Stimulated activated CD8-positive, alpha-beta memory T cell treated with anti-CD3 and anti-CD28 coated beads, Interleukin-2, amount 100 ng/mL, for 48 hours (primary cell): Measurements from ENCODE around the gene PPP4C.
"Not testable (repeated sequence)": the region's sequence is repeated elsewhere in the genome, so short reads cannot be mapped to it uniquely, and the experiment has no call there.

Source experiments
- DNase-seq, 2 donors: peaks; one replicate each; pipeline ENCODE4 v3.0.0-alpha.2; 2020; ENCODE audit warnings: low read depth in 2 of 2

Gene PPP4C

GRCh38 chr16:30075503-30076275 is at the start of gene PPP4C:
Gene PPP4C (plus strand): TSS chr16:30075994. CDS start chr16:30076378, 384 bp downstream.
- DNase-seq, result peak; percentile 87 to 89

DNA sequence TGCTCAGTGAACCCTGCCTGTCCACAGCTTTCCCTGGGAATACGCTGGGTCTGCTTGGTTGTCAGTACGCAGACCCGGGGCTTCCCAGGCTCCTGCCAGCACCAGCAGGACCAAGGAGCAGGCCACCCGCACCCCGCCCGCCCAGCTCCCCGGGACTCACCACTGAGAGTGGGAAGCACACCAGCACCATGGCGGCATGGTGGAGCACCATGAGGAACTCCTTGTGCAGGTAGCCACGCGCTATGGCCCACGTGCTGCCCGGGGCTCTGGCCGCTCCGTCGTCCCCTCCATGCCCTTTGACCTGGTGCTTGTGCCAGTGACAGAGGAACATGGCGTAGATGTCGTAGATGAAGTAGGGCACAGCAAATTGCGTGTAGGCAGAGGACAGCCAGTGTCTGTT is 49.3 kb upstream of the PPP4C start:
- no peak for DNase-seq

GRCh38 chr16:30027588-30028437 is 48.0 kb upstream of the PPP4C start:
- DNase-seq, result no peak

- no peak for DNase-seq
These were observed 47.2 kb upstream of the PPP4C start for GRCh38 chr16:30028438-30029076.

DNA sequence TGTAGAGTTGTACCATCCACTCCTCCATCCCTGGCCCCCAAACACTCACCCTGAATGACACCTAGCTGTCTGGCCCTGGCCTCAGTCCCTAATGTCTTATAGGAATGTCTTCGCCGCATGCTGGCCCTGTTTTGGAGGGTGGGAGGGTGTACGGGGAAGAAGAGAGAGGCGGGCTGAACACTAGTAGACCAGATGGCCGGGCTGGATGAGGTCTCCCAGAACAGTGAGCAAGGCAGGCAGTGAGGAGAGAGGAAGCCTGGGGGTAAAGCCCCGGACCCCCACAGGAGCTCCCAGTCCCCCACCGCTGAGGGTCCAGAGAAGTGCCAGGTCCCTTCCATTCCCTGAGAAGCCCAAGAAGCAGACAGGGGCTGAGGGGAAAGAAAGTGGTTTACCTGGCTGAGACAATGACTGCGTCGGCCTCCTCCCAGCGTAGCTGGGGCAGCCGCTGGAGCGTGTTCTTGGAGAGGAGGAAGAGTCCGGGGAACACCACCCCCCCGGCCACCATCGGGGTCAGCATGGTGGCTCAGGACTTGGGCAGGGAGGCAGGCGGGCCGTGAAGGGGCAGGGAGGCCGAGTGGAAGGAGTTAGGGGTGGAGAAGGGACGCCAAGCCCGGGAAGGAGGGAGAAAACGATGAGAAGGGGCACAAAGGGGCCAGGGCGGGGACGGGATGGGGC is 45.6 kb upstream of the PPP4C start:
- no peak for DNase-seq

DNA sequence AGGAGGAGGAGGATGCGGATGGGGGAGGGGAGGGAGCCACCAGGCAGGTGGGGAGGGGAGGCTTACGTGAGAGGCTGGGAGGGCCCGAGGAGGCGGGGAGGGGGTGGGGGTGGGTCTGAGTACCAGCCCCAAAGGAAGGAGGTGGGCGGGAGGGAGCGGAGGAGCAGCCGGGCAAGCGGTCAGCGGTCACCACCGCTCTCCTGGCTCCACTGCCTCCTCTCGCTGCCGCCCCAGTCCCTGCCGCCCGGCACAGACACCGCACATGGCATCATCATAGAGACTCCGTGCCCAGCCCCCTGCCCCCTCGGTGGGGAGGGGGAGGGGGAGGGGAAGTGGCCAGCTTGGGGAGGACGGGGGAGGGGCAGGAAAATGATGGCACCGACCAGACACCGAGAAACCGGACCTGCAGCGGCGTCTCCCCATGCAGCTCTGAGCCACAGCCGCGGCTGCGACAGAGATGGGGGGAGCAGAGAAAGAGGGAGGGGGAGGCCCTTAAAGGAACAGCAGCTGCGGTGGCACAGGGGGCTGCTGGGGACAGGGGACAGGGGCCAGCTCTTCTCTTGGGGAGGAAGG is 44.9 kb upstream of the PPP4C start, which contains the start of gene TLCD3B:
Gene TLCD3B, minus strand, starts transcription at position 431 of the 573 bp plus-strand sequence. CDS start 744 bp downstream, outside the sequence.
- no peak for DNase-seq

DNA sequence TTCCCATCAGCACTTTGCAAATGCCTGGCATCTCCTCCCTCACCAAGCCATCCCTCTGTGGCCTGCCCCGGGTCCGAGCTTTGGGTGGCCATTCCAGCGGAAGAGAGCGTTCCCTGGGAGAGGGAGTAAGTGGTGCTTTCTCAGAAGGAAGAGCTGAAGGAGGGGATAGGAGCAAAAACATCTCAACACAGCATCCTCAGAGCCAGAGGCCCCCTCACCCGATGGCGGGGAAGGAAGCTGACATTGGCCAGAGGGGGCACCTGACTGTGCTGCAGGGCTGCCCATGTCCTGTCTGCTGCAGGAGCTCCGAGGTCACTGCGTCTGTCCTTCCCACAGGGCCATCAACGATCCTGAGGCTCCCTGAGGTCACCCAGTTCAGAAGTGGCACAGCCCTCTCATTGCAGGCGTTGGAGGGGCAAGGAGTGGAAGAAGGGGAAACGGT is 44.3 kb upstream of the PPP4C start:
- no peak for DNase-seq

GRCh38 chr16:30032083-30032819 is 43.5 kb upstream of the PPP4C start:
- DNase-seq, result peak in 1 of 2 donors; percentile 46

GRCh38 chr16:30033270-30033669 is 42.5 kb upstream of the PPP4C start:
- no peak for DNase-seq

- no peak for DNase-seq
These were observed 35.6 kb upstream of the PPP4C start for GRCh38 chr16:30040221-30040620.

DNA sequence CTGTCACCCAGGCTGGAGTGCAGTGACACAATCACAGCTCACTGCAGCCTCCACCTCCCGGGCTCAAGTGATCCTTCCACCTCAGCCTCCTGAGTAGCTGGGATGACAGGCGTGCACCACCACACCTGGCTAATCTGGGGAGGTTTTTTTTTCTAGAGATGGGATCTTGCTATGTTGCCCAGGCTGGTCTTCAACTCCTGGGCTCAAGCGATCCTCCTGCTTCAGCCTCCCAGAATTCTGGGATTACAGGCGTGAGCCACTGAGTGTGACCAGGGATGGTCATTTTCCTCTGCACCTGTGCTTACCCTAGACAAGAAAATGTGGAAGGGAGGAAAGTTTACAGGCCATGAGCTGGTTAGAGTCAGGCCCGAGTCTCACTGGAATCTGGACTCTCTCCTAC is 35.1 kb upstream of the PPP4C start:
- not testable (repeated sequence) for DNase-seq

DNA sequence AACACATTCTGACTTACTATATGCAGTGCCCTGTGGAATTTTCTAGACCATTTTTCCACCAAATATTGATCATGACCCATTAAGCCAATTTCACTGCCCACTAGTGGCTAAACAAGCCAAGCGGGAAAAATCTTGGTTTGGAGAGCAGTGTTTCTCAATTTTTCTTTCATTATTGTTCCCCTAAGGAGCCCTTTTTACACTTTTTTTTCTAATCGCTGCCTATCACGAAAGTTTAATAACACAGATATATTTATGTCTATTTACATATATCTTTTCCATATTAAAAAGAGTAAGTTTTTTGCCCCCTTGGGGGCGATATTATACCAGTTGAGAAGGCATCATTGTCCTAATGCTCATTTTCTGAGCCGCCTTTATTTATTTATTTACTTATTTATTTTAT is 34.0 kb upstream of the PPP4C start:
- DNase-seq, result no peak

DNA sequence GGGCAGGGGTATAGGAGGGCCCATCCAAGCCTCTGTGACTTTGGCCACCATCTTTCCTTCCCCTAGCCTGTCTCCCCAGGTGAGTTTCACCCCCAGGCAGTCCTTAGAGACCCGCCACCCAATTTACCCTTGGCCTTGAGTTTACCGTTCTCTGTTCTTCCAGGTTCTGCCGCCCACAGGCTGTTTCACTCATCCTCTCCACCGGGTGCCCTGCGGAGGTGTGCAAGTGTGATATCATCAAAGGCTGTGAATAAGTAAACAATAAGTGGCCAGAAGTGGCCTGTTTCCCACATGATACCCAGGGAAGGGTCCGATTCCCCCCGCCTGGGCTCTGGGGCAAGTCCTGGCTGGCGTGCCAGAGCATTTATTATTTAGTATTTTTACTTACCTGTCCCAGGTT is 29.6 kb upstream of the PPP4C start:
- DNase-seq, result no peak

DNA sequence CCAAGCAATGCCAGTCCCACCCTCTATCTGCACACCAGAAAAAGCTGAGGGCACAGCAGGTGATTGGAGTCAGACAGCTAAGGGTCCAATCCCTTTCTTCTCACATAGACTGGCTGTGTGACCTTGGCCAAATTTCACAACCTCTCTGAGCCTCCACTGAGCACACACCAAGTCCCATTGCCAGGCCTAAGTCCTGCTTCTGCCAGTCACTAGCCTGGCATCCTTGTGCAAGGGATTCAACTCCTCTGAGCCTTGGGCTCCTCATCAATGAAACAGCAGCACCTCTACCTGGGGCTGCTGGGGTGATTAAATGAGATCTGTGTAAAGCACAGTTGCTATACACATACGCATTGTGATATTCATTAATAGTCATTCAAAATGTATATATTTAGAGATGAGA is 29.2 kb upstream of the PPP4C start:
- no peak for DNase-seq

GRCh38 chr16:30049871-30050270 is 25.9 kb upstream of the PPP4C start:
- DNase-seq, result no peak

DNA sequence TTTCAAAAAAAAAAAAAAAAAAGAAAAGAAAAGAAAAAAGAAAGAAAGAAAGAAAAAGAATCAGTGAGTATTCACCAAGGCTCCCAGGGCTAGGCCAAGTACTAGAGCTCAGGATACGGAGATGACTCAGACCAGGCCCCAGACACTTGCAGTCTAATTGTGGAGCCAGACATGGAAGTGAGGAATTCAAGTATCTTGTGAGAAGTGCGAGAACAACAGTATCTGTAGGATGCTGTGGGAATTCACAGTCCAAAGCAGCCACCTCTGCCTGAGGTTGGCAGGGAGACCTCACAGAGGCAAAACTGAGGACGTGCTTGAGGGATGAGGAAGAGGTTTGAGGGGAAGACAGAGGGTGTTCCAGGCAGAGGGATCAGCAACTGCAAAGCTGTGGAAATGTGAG is 24.3 kb upstream of the PPP4C start:
- no peak for DNase-seq

GRCh38 chr16:30052671-30053372 is 23.0 kb upstream of the PPP4C start:
- peak; percentile 91 to 94 for DNase-seq

DNA sequence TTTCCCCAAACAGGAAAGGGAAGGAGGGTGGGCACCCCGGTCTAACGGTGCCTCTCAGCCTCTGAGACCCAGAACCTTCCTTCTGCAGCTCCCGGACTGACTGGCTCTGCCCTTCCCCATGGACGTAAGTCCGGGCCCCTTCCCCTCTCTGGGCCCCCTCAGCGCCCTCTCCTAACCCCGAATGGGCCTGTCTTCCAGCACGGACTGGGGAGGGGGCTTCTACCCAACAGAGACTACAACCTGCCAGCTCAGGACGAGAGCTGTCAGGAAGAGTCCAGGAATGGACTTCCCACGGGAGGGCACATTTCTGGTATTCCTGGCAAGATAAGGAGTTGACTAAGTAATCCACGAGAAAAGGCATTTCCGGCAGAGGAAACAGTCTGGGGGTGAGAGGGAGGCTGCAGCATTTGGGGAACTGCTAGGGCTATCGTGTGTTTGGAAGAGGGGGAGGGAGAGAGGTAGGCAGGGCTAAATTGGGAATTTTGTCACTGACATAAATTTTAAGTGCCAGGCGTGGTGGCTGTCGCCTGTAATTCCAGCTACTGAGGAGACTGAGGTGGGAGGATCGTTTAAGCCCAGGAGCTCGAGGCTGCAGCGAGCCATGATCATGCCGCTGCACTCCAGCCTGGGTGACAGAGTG is 22.3 kb upstream of the PPP4C start:
- DNase-seq, result no peak

DNA sequence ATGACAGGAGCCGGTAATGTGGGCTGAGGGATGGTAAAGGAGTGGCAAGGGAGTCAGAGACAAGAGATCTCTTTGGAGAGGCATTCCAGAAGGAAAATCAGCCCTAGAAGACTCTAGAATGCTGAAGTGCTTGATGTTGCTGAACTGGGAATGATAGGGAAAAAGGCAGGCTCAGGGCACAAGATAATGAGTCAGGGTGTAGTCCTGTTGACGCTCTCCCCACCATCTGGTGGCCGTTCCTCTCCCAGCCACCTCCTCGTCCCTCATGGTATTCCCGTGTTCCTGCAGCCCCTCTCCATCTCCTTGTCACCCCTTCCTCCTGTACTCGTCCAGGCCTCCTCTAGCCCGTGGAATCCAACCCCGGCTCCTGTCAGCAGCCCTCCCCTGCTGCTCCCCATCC is 21.3 kb upstream of the PPP4C start:
- no peak for DNase-seq
